ENCODE results near the gene UNC5CL. TPM values are rescaled to one million over a fixed set of nuclear protein-coding genes. Genes with fewer than 3 reads are reported as not detected.

The UNC5CL gene
- total and polyA plus RNA-seq, 2 experiments from 2014 or later, result 0.87 to 1.2 TPM

DNA sequence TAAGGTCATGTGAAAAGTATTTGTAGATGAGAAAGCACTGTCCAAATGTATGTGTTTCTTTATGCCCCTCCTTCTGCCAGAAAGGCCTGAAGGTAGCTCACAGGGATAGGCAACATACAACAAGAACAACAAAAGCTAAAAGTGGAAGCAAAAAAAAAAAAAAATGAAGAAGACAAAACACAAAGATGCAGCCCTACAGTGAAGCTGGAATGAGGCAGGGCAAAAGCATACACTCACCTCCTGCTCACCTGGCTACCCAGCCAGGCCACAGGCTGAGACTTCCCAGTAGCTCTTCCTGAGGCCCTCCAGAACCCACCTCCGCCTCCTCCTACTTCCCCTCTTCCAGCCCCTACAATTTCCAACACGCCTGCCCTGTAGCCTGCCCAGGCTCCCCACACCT lies 2.4 kb downstream of the UNC5CL start:
- H3K27me3 Mint-ChIP-seq (ENCODE audit: insufficient read depth, low read depth, poor library complexity), result peaks cover 8% of the 10 kb centered on the region
- H3K36me3 ChIP-seq (ENCODE audit: insufficient read depth), result no peaks in the 10 kb centered on the region
- no peak for ATAC-seq

More for the DNA sequence above, 2.4 kb downstream of the UNC5CL start:
- no peak overlapping the region for H3K27ac ChIP-seq (ENCODE audit: low read depth)
- Mint-ChIP-seq H3K36me3 (ENCODE audit: low read depth) (no peaks in the 10 kb centered on the region), H3K4me1 (peaks cover 13% of the 10 kb centered on the region), H3K9me3 (no peaks in the 10 kb centered on the region), H3K27ac (no peak overlapping the region), H3K4me3 (no peak overlapping the region)
- H3K4me1 ChIP-seq (ENCODE audit: insufficient read depth), result no peaks in the 10 kb centered on the region; the same call in 1 of the 2 replicates
- no peak for DNase-seq (ENCODE audit: low spot score)
- H3K79me2 ChIP-seq (replicated peaks; ENCODE audit: insufficient read depth), result no peaks in the 10 kb centered on the region
- TF ChIP-seq ZNF331 (CRISPR knock-in tag; IDR thresholded peaks at IDR 0.05; ENCODE audit: low read depth), result no peak
- no peak for TF ChIP-seq JUNB (IDR thresholded peaks at IDR 0.05; ENCODE audit: unreplicated experiment)
- TF ChIP-seq POLR2AphosphoS5 (IDR thresholded peaks at IDR 0.05; ENCODE audit: low read depth), result no peak
- TF ChIP-seq, protein P1, sequence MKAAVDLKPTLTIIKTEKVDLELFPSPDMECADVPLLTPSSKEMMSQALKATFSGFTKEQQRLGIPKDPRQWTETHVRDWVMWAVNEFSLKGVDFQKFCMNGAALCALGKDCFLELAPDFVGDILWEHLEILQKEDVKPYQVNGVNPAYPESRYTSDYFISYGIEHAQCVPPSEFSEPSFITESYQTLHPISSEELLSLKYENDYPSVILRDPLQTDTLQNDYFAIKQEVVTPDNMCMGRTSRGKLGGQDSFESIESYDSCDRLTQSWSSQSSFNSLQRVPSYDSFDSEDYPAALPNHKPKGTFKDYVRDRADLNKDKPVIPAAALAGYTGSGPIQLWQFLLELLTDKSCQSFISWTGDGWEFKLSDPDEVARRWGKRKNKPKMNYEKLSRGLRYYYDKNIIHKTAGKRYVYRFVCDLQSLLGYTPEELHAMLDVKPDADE (IDR thresholded peaks at IDR 0.05), result no peak
- no peak for TF ChIP-seq EZH2 (IDR thresholded peaks at IDR 0.05; ENCODE audit: low read depth, unreplicated experiment)
- TF ChIP-seq, protein P2, sequence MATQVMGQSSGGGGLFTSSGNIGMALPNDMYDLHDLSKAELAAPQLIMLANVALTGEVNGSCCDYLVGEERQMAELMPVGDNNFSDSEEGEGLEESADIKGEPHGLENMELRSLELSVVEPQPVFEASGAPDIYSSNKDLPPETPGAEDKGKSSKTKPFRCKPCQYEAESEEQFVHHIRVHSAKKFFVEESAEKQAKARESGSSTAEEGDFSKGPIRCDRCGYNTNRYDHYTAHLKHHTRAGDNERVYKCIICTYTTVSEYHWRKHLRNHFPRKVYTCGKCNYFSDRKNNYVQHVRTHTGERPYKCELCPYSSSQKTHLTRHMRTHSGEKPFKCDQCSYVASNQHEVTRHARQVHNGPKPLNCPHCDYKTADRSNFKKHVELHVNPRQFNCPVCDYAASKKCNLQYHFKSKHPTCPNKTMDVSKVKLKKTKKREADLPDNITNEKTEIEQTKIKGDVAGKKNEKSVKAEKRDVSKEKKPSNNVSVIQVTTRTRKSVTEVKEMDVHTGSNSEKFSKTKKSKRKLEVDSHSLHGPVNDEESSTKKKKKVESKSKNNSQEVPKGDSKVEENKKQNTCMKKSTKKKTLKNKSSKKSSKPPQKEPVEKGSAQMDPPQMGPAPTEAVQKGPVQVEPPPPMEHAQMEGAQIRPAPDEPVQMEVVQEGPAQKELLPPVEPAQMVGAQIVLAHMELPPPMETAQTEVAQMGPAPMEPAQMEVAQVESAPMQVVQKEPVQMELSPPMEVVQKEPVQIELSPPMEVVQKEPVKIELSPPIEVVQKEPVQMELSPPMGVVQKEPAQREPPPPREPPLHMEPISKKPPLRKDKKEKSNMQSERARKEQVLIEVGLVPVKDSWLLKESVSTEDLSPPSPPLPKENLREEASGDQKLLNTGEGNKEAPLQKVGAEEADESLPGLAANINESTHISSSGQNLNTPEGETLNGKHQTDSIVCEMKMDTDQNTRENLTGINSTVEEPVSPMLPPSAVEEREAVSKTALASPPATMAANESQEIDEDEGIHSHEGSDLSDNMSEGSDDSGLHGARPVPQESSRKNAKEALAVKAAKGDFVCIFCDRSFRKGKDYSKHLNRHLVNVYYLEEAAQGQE (IDR thresholded peaks at IDR 0.05; ENCODE audit: unreplicated experiment), result no peak
- TF ChIP-seq STAT1 (IDR thresholded peaks at IDR 0.05; ENCODE audit: unreplicated experiment), result no peak
- TF ChIP-seq EZH2phosphoT487 (IDR thresholded peaks at IDR 0.05; ENCODE audit: unreplicated experiment), result no peak
- TF ChIP-seq, protein P3, sequence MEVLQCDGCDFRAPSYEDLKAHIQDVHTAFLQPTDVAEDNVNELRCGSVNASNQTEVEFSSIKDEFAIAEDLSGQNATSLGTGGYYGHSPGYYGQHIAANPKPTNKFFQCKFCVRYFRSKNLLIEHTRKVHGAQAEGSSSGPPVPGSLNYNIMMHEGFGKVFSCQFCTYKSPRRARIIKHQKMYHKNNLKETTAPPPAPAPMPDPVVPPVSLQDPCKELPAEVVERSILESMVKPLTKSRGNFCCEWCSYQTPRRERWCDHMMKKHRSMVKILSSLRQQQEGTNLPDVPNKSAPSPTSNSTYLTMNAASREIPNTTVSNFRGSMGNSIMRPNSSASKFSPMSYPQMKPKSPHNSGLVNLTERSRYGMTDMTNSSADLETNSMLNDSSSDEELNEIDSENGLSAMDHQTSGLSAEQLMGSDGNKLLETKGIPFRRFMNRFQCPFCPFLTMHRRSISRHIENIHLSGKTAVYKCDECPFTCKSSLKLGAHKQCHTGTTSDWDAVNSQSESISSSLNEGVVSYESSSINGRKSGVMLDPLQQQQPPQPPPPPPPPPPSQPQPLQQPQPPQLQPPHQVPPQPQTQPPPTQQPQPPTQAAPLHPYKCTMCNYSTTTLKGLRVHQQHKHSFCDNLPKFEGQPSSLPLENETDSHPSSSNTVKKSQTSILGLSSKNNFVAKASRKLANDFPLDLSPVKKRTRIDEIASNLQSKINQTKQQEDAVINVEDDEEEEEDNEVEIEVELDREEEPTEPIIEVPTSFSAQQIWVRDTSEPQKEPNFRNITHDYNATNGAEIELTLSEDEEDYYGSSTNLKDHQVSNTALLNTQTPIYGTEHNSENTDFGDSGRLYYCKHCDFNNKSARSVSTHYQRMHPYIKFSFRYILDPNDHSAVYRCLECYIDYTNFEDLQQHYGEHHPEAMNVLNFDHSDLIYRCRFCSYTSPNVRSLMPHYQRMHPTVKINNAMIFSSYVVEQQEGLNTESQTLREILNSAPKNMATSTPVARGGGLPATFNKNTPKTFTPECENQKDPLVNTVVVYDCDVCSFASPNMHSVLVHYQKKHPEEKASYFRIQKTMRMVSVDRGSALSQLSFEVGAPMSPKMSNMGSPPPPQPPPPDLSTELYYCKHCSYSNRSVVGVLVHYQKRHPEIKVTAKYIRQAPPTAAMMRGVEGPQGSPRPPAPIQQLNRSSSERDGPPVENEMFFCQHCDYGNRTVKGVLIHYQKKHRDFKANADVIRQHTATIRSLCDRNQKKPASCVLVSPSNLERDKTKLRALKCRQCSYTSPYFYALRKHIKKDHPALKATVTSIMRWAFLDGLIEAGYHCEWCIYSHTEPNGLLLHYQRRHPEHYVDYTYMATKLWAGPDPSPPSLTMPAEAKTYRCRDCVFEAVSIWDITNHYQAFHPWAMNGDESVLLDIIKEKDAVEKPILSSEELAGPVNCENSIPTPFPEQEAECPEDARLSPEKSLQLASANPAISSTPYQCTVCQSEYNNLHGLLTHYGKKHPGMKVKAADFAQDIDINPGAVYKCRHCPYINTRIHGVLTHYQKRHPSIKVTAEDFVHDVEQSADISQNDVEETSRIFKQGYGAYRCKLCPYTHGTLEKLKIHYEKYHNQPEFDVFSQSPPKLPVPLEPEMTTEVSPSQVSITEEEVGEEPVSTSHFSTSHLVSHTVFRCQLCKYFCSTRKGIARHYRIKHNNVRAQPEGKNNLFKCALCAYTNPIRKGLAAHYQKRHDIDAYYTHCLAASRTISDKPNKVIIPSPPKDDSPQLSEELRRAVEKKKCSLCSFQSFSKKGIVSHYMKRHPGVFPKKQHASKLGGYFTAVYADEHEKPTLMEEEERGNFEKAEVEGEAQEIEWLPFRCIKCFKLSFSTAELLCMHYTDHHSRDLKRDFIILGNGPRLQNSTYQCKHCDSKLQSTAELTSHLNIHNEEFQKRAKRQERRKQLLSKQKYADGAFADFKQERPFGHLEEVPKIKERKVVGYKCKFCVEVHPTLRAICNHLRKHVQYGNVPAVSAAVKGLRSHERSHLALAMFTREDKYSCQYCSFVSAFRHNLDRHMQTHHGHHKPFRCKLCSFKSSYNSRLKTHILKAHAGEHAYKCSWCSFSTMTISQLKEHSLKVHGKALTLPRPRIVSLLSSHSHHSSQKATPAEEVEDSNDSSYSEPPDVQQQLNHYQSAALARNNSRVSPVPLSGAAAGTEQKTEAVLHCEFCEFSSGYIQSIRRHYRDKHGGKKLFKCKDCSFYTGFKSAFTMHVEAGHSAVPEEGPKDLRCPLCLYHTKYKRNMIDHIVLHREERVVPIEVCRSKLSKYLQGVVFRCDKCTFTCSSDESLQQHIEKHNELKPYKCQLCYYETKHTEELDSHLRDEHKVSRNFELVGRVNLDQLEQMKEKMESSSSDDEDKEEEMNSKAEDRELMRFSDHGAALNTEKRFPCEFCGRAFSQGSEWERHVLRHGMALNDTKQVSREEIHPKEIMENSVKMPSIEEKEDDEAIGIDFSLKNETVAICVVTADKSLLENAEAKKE (CRISPR knock-in tag; IDR thresholded peaks at IDR 0.05), result no peak
- TF ChIP-seq, protein P4, sequence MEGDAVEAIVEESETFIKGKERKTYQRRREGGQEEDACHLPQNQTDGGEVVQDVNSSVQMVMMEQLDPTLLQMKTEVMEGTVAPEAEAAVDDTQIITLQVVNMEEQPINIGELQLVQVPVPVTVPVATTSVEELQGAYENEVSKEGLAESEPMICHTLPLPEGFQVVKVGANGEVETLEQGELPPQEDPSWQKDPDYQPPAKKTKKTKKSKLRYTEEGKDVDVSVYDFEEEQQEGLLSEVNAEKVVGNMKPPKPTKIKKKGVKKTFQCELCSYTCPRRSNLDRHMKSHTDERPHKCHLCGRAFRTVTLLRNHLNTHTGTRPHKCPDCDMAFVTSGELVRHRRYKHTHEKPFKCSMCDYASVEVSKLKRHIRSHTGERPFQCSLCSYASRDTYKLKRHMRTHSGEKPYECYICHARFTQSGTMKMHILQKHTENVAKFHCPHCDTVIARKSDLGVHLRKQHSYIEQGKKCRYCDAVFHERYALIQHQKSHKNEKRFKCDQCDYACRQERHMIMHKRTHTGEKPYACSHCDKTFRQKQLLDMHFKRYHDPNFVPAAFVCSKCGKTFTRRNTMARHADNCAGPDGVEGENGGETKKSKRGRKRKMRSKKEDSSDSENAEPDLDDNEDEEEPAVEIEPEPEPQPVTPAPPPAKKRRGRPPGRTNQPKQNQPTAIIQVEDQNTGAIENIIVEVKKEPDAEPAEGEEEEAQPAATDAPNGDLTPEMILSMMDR (conservative IDR thresholded peaks at IDR 0.05; ENCODE audit: low read depth in 2 of 2), result no peak
- no peak for TF ChIP-seq NANOG (IDR thresholded peaks at IDR 0.05; ENCODE audit: borderline replicate concordance)
- TF ChIP-seq ZNF114 (CRISPR knock-in tag; IDR thresholded peaks at IDR 0.05), result no peak
- TF ChIP-seq CREB1 (CRISPR knock-in tag; IDR thresholded peaks at IDR 0.05; ENCODE audit: low read depth), result no peak
- H3K4me3 ChIP-seq, result no peak overlapping the region
- H3K27me3 ChIP-seq (ENCODE audit: insufficient read depth), result no peaks in the 10 kb centered on the region
- H3K4me2 ChIP-seq, result no peak overlapping the region
- no peaks in the 10 kb centered on the region for H3K9me2 ChIP-seq (ENCODE audit: insufficient read depth)
- no peaks in the 10 kb centered on the region for H4K20me1 ChIP-seq (replicated peaks; ENCODE audit: insufficient read depth)
- no peaks in the 10 kb centered on the region for H3F3A ChIP-seq (replicated peaks; ENCODE audit: low read depth)
- H2AFZ ChIP-seq, result no peak overlapping the region

Data from GM23338 (cell line).